ENCODE measurements around the gene PADI4. TPM values are rescaled to one million over a fixed set of nuclear protein-coding genes. Genes with fewer than 3 reads are reported as not detected.

PADI4 gene
- total and polyA plus RNA-seq, 3 donors from 2014 or later = 0.16 to 0.32 TPM; not detected in 1

- Histone ChIP-seq H3K9me3 (no peaks in the 10 kb centered on the region), H3K36me3 (ENCODE audit: low read depth, missing control alignments) (no peaks in the 10 kb centered on the region), H3K4me3 (no peak overlapping the region), H3K27me3 (no peaks in the 10 kb centered on the region), H3K27ac (no peak overlapping the region), H3K4me1 (peaks cover 5% of the 10 kb centered on the region)
- 82 to 92% methylated on average over 8 to 9 of the region's 10 CpGs for WGBS, 2 donors
- intact Hi-C loops (cut with DNase I; ENCODE audit: low total_unique reads) = no loop called here
- no peak for TF ChIP-seq POLR2A (IDR thresholded peaks at IDR 0.05)
- TF ChIP-seq CTCF (IDR thresholded peaks at IDR 0.05) = no peak
- no peak for DNase-seq
Observed at GRCh38 chr1:17409391-17409811, 101.4 kb downstream of the PADI4 start.

GRCh38 chr1:17412093-17412870 lies 104.3 kb downstream of the PADI4 start:
- intact Hi-C loops (cut with DNase I; ENCODE audit: low total_unique reads) = no loop called here
- H3K9me3 ChIP-seq = no peaks in the 10 kb centered on the region
- H3K27ac ChIP-seq = no peak overlapping the region
- H3K4me1 ChIP-seq = no peaks in the 10 kb centered on the region
- no peak for DNase-seq
- TF ChIP-seq CTCF (IDR thresholded peaks at IDR 0.05) (no peak), POLR2A (IDR thresholded peaks at IDR 0.05) (no peak)
- H3K27me3 ChIP-seq = no peaks in the 10 kb centered on the region
- WGBS, 2 donors = 68 to 77% methylated on average over 16 of the region's 16 CpGs
- H3K4me3 ChIP-seq = no peak overlapping the region
- no peaks in the 10 kb centered on the region for H3K36me3 ChIP-seq (ENCODE audit: low read depth, missing control alignments)

Small RNAs within 50 kb of the gene (microRNA-seq; reads per million reads assigned to microRNA genes)
- 0 reads per million in 2 donors for gene MIR3972 (ENCODE audit: borderline number of aligned reads in 2 of 2, borderline replicate concordance in 1 of 2)

Small RNAs within 50 kb of the gene (small RNA-seq; reads per million reads assigned to genes)
- gene MIR3972 = 0 reads per million in 2 donors

Other genes starting within 250 kb of the PADI4 start
- 1 to 10 TPM in 1 of 2 donors, under 1 TPM in 1; 0.99 to 1.1 TPM for gene PADI2, start 188.7 kb upstream of the PADI4 start, total RNA-seq
- 3.2 TPM for gene PADI2, start 188.7 kb upstream of the PADI4 start, polyA plus RNA-seq (ENCODE audit: insufficient read depth, low read depth, low replicate concordance)
- under 1 TPM in 1 of 2 donors, not detected in 1; 0.31 TPM for gene PADI1, start 103.1 kb upstream of the PADI4 start, total RNA-seq
- gene PADI1, start 103.1 kb upstream of the PADI4 start, polyA plus RNA-seq (ENCODE audit: insufficient read depth, low read depth, low replicate concordance) = 1.6 TPM
- 1 to 10 TPM in 1 of 2 donors, under 1 TPM in 1; 0.63 to 1.2 TPM for gene PADI3, start 59.1 kb upstream of the PADI4 start, total RNA-seq
- gene PADI3, start 59.1 kb upstream of the PADI4 start, polyA plus RNA-seq (ENCODE audit: insufficient read depth, low read depth, low replicate concordance) = 0.80 TPM
- gene PADI6, start 64.0 kb downstream of the PADI4 start, total RNA-seq = not detected
- 0.25 TPM for gene PADI6, start 64.0 kb downstream of the PADI4 start, polyA plus RNA-seq (ENCODE audit: insufficient read depth, low read depth, low replicate concordance)
- 10 to 100 TPM; 55.0 to 60.2 TPM for gene RCC2, start 131.5 kb downstream of the PADI4 start, total RNA-seq
- gene RCC2, start 131.5 kb downstream of the PADI4 start, polyA plus RNA-seq (ENCODE audit: insufficient read depth, low read depth, low replicate concordance) = 42.2 TPM
- 10 to 100 TPM; 18.4 to 20.3 TPM for gene ARHGEF10L, start 231.5 kb downstream of the PADI4 start, total RNA-seq
- 13.5 TPM for gene ARHGEF10L, start 231.5 kb downstream of the PADI4 start, polyA plus RNA-seq (ENCODE audit: insufficient read depth, low read depth, low replicate concordance)

Data from testis (tissue), 3 donors.